SK-N-SH treated with all-trans-retinoic acid at 6 μM for 48 hours (cell line): ENCODE results near the gene MTARC2.

Source experiments
- ATAC-seq: fragments of 200-7000 bp; cut with Tn5 transposase; 3 replicates; pipeline ENCODE4 v1.9.1; 2020; ENCODE audit warnings: mild to moderate bottlenecking, moderate library complexity
- ARNTL ChIP-seq: fragments of 450-650 bp; formaldehyde crosslinking; IDR thresholded peaks from 2 replicates; pipeline ENCODE4 v1.5.0; 2020; ENCODE audit warnings: low read depth, mild to moderate bottlenecking, moderate library complexity, borderline replicate concordance
- BACH2 ChIP-seq: fragments of 250-450 bp; sonication (Bioruptor Pico); IDR thresholded peaks from 2 replicates; pipeline ENCODE4 v1.9.0; 2021; ENCODE audit warnings: mild to moderate bottlenecking, borderline replicate concordance
- CREB5 ChIP-seq: fragments of 250-450 bp; sonication (Bioruptor Pico); IDR thresholded peaks from 2 replicates; pipeline ENCODE4 v1.5.1; 2020; ENCODE audit warnings: low read depth, mild to moderate bottlenecking, moderate library complexity
- CSDC2 ChIP-seq: fragments of 250-450 bp; sonication (Bioruptor Pico); IDR thresholded peaks from 2 replicates; pipeline ENCODE4 v1.5.0; 2020; ENCODE audit warnings: mild to moderate bottlenecking, moderate library complexity
- CSRNP3 ChIP-seq: fragments of 250-450 bp; sonication (Bioruptor Pico); IDR thresholded peaks from 2 replicates; pipeline ENCODE4 v1.5.1; 2021; ENCODE audit warnings: mild to moderate bottlenecking, moderate library complexity
- ESRRG ChIP-seq: fragments of 250-450 bp; sonication (Bioruptor Pico); IDR thresholded peaks from 2 replicates; pipeline ENCODE4 v1.6.1; 2021; ENCODE audit warnings: mild to moderate bottlenecking
- GLIS3 ChIP-seq: fragments of 250-450 bp; sonication (Bioruptor Pico); IDR thresholded peaks from 2 replicates; pipeline ENCODE4 v1.5.0; 2020; ENCODE audit warnings: mild to moderate bottlenecking, moderate library complexity
- ISL1 ChIP-seq: fragments of 250-450 bp; sonication (Bioruptor Pico); IDR thresholded peaks from 2 replicates; pipeline ENCODE4 v2.1.2; 2022; ENCODE audit warnings: mild to moderate bottlenecking, moderate library complexity
- OSR1 ChIP-seq: fragments of 250-450 bp; sonication (Bioruptor Pico); IDR thresholded peaks from 2 replicates; pipeline ENCODE4 v1.8.0; 2022; ENCODE audit warnings: moderate library complexity, mild to moderate bottlenecking, inconsistent platforms
- PATZ1 ChIP-seq: fragments of 250-450 bp; sonication (Bioruptor Pico); IDR thresholded peaks from 2 replicates; pipeline ENCODE4 v1.8.0; 2020; ENCODE audit warnings: mild to moderate bottlenecking, moderate library complexity, borderline replicate concordance
- POU6F1 ChIP-seq: fragments of 250-450 bp; sonication (Bioruptor Pico); IDR thresholded peaks from 2 replicates; pipeline ENCODE4 v1.8.0; 2021; ENCODE audit warnings: low read depth, mild to moderate bottlenecking, moderate library complexity, borderline replicate concordance
- PPARA ChIP-seq: fragments of 250-450 bp; sonication (Bioruptor Pico); IDR thresholded peaks from 2 replicates; pipeline ENCODE4 v1.5.0; 2020; ENCODE audit warnings: mild to moderate bottlenecking, borderline replicate concordance
- RARB ChIP-seq: fragments of 250-450 bp; sonication (Bioruptor Pico); IDR thresholded peaks from 2 replicates; pipeline ENCODE4 v1.8.0; 2021; ENCODE audit warnings: mild to moderate bottlenecking, moderate library complexity
- SNAI2 ChIP-seq: fragments of 250-450 bp; sonication (Bioruptor Pico); IDR thresholded peaks from 2 replicates; pipeline ENCODE4 v1.5.0; 2020; ENCODE audit warnings: mild to moderate bottlenecking, moderate library complexity
- TCF4 ChIP-seq: fragments of 250-450 bp; sonication (Bioruptor Pico); IDR thresholded peaks from 2 replicates; pipeline ENCODE4 v1.8.0; 2021; ENCODE audit warnings: mild to moderate bottlenecking, moderate library complexity, borderline replicate concordance
- TOX ChIP-seq: fragments of 250-450 bp; sonication (Bioruptor Pico); IDR thresholded peaks from 2 replicates; pipeline ENCODE4 v1.8.0; 2021; ENCODE audit warnings: mild to moderate bottlenecking, moderate library complexity, borderline replicate concordance
- ZC3H10 ChIP-seq: fragments of 250-450 bp; sonication (Bioruptor Pico); IDR thresholded peaks from 2 replicates; pipeline ENCODE4 v1.5.1; 2021; ENCODE audit warnings: mild to moderate bottlenecking, moderate library complexity
- ZFP3 ChIP-seq: fragments of 250-450 bp; sonication (Bioruptor Pico); IDR thresholded peaks from 2 replicates; pipeline ENCODE4 v1.5.0; 2020; ENCODE audit warnings: mild to moderate bottlenecking, moderate library complexity
- ZFP30 ChIP-seq: fragments of 450-650 bp; formaldehyde crosslinking; IDR thresholded peaks from 2 replicates; pipeline ENCODE4 v1.5.0; 2022; ENCODE audit warnings: mild to moderate bottlenecking, moderate library complexity
- ZNF565 ChIP-seq: fragments of 450-650 bp; formaldehyde crosslinking; conservative IDR thresholded peaks from 2 replicates; pipeline ENCODE4 v1.5.0; 2020; ENCODE audit warnings: low read depth, mild to moderate bottlenecking, moderate library complexity
- ZNF70 ChIP-seq: fragments of 450-650 bp; formaldehyde crosslinking; IDR thresholded peaks from 2 replicates; pipeline ENCODE4 v1.5.0; 2020; ENCODE audit warnings: mild to moderate bottlenecking, moderate library complexity
- ZNF8 ChIP-seq: fragments of 450-650 bp; formaldehyde crosslinking; IDR thresholded peaks from 2 replicates; pipeline ENCODE4 v1.5.0; 2020; ENCODE audit warnings: mild to moderate bottlenecking, moderate library complexity

MTARC2 gene

GRCh38 chr1:220813013-220813412 is 64.9 kb downstream of the MTARC2 start:
- no peak for ATAC-seq

GRCh38 chr1:220815409-220815808 is 67.3 kb downstream of the MTARC2 start:
- no peak for TF ChIP-seq CREB5 (CRISPR knock-in tag)
- TF ChIP-seq TCF4 (CRISPR knock-in tag): no peak
- no peak for TF ChIP-seq ISL1
- no peak for TF ChIP-seq ZFP3 (CRISPR knock-in tag)
- TF ChIP-seq ARNTL (CRISPR knock-in tag): no peak
- no peak for TF ChIP-seq GLIS3 (CRISPR knock-in tag)
- no peak for TF ChIP-seq ZC3H10 (CRISPR knock-in tag)
- no peak for TF ChIP-seq TOX (CRISPR knock-in tag)
- TF ChIP-seq ZNF8: no peak
- TF ChIP-seq PPARA: no peak
- TF ChIP-seq ESRRG (CRISPR knock-in tag): no peak
- no peak for TF ChIP-seq RARB (CRISPR knock-in tag)
- TF ChIP-seq OSR1 (CRISPR knock-in tag): no peak
- TF ChIP-seq BACH2 (CRISPR knock-in tag): no peak
- no peak for TF ChIP-seq PATZ1 (CRISPR knock-in tag)
- TF ChIP-seq SNAI2 (CRISPR knock-in tag): no peak
- no peak for TF ChIP-seq POU6F1 (CRISPR knock-in tag)
- TF ChIP-seq, all 23 proteins: peak for 0
- no peak for ATAC-seq

More at GRCh38 chr1:220813013-220813412, 64.9 kb downstream of the MTARC2 start:
- no peak for TF ChIP-seq CSDC2 (CRISPR knock-in tag)
- no peak for TF ChIP-seq PPARA
- TF ChIP-seq SNAI2 (CRISPR knock-in tag): no peak
- TF ChIP-seq ZC3H10 (CRISPR knock-in tag): no peak
- TF ChIP-seq BACH2 (CRISPR knock-in tag): no peak
- no peak for TF ChIP-seq PATZ1 (CRISPR knock-in tag)
- no peak for TF ChIP-seq TOX (CRISPR knock-in tag)
- no peak for TF ChIP-seq ARNTL (CRISPR knock-in tag)
- no peak for TF ChIP-seq TCF4 (CRISPR knock-in tag)
- TF ChIP-seq ZNF565 (CRISPR knock-in tag): no peak

- TF ChIP-seq ZFP3 (CRISPR knock-in tag) (no peak), CSRNP3 (CRISPR knock-in tag) (no peak), TOX (CRISPR knock-in tag) (no peak), ZNF8 (no peak), ZFP30 (CRISPR knock-in tag) (no peak), ZC3H10 (CRISPR knock-in tag) (no peak), ZNF565 (CRISPR knock-in tag) (no peak), OSR1 (CRISPR knock-in tag) (no peak), ESRRG (CRISPR knock-in tag) (no peak), ZNF70 (CRISPR knock-in tag) (no peak), CREB5 (CRISPR knock-in tag) (no peak), POU6F1 (CRISPR knock-in tag) (no peak), SNAI2 (CRISPR knock-in tag) (no peak), PPARA (no peak)
- ATAC-seq: no peak
Observed at GRCh38 chr1:220817907-220818306, 69.8 kb downstream of the MTARC2 start.
